Heart left ventricle (tissue), 16 donors: ENCODE results near the gene CDV3. TPM values are rescaled to one million over a fixed set of nuclear protein-coding genes. Genes with fewer than 3 reads are reported as not detected.
A peak's percentile ranks its signal among the peaks of the same experiment; 100 is the strongest.
"Not testable (repeated sequence)": the region's sequence is repeated elsewhere in the genome, so short reads cannot be mapped to it uniquely, and the experiment has no call there.

Source experiments
- ATAC-seq, 4 donors: fragments of 200-7000 bp; cut with Tn5 transposase; one replicate each; pipeline ENCODE4 v1.9.1; 2020 to 2022; ENCODE audit warnings: moderate library complexity in 4 of 4, mild to moderate bottlenecking in 3 of 4, moderate number of reproducible peaks in 1 of 4
- DNase-seq, 5 donors: peaks; one replicate each; pipeline ENCODE4 v3.0.0-alpha.2; 2020
- H3K27ac ChIP-seq, 12 donors: fragments of 200-600 bp; sonication (generic) in 4 of 12; one replicate each; pipeline versions ENCODE4 v1.5.0 to v1.8.0; 2016 to 2022; ENCODE audit warnings: mild to moderate bottlenecking in 2 of 12
- H3K27me3 ChIP-seq, 9 donors: fragments of 200-600 bp; sonication (generic) in 2 of 9; one replicate each; pipeline versions ENCODE4 v1.5.1 to v1.8.0; 2016 to 2022; ENCODE audit warnings: mild to moderate bottlenecking in 3 of 9
- H3K36me3 ChIP-seq, 9 donors: fragments of 200-600 bp; sonication (generic) in 2 of 9; one replicate each; pipeline versions ENCODE4 v1.5.0 to v1.8.0; 2018 to 2022; ENCODE audit warnings: mild to moderate bottlenecking in 2 of 9
- H3K4me1 ChIP-seq, 12 donors: fragments of 200-600 bp; sonication (generic) in 4 of 12; one replicate each; pipeline versions ENCODE4 v1.5.0 to v1.8.0; 2016 to 2022; ENCODE audit warnings: mild to moderate bottlenecking in 3 of 12
- H3K4me3 ChIP-seq, 12 donors: fragments of 200-600 bp; sonication (generic) in 4 of 12; one replicate each; pipeline versions ENCODE4 v1.5.0 to v1.8.0; 2017 to 2022; ENCODE audit warnings: mild to moderate bottlenecking in 9 of 12, moderate library complexity in 4 of 12
- H3K9me3 ChIP-seq, 12 donors: fragments of 200-600 bp; sonication (generic) in 4 of 12; one replicate each; pipeline versions ENCODE4 v1.5.0 to v1.8.0; 2016 to 2022; ENCODE audit warnings: mild to moderate bottlenecking in 1 of 12
- CTCF ChIP-seq, 12 donors: fragments of 200-600 bp; sonication (generic) in 4 of 12; IDR thresholded peaks; one replicate each; pipeline versions ENCODE4 v1.5.0 to v1.8.0; 2018 to 2022; ENCODE audit warnings: antibody characterized with exemption in 12 of 12, mild to moderate bottlenecking in 5 of 12
- POLR2A ChIP-seq, 2 donors: fragments of 450-650 bp; IDR thresholded peaks; one replicate each; pipeline ENCODE4 v1.6.1; 2017; ENCODE audit warnings: antibody characterized with exemption in 2 of 2, mild to moderate bottlenecking in 2 of 2, moderate library complexity in 2 of 2
- WGBS, 4 donors: extraction: QIAGEN DNeasy Blood & Tissue Kit in 2 of 4; methylation state at CpG; one replicate each; pipeline versions ENCODE4 v1.1.5 to v1.1.7; 2013 to 2018; 5-methylcytosine and 5-hydroxymethylcytosine counted together
- intact Hi-C, 10 donors: fragments of 100-400 bp; cut with DNase I; formaldehyde crosslinking; loops; one replicate each; pipeline versions ENCODE4 v1.11.1 to v1.14.2; 2022
- polyA plus RNA-seq, 2 donors: library from polyadenylated mRNA; stranded (reverse); fragments of 200-250 nt; gene quantifications; one replicate each; pipeline ENCODE4 v1.2.3, GENCODE V29; 2013
- total RNA-seq, 9 donors: library from RNA; depleted of rRNA in 2 of 9; stranded (reverse); fragments of >200 nt in 2 of 9; fragmentation: NEBNext Ultra II Directional in 3 of 9; extraction: Animal tissue kit (Norgen Biotek cat#: 25700) in 3 of 9; gene quantifications; one replicate each; pipeline versions ENCODE4 v1.1.0 to v1.2.4, GENCODE V29; 2016 to 2023
- donor health status: ischemic (EF 13 %, LVEDD 7.1; RV severe dilation, severe dysfunction).
- donor health status: healthy with polysubstance abuse.
- donor health status: DM: no; HTN: yes; CAD: no.
- donor health status: DM: no; HTN: no; CAD: no.
- donor health status: ischemic (EF 25% LVEDD 6.9; RV normal size, moderate dysfunction).
- donor health status: ischemic (EF 25% LVEDD 5.7; RV mildly dilated, moderate dysfunction).
- donor health status: healthy.
- donor health status: DM: yes; HTN: yes; CAD: no.
- donor health status: ischemic (EF 35%, LVEDD 5.7; RV mildly dilated, moderate dysfunction).
- donor health status: nonischemic (EF 11% LVEDD 7.7; RV severe dilation, severe dysfunction).
- donor health status: DM: yes; HTN: yes; CAD: no.
- donor health status: PGD.
- donor health status: ischemic (EF 29% LVEDD 5.4; RV normal size, mild dysfunction).
- donor health status: nonischemic (EF 23%, LVEDD 6.1; RV moderate dilation, normal function).

CDV3 gene
- total and polyA plus RNA-seq, 11 donors: 30.5 to 221 (median 160) TPM

- H3K36me3 ChIP-seq: no peaks in the 10 kb centered on the region
- peaks cover 0 to 20% (median 12%) of the 10 kb centered on the region in 12 donors for H3K4me1 ChIP-seq
- ATAC-seq (peak; percentile 32 to 78 (median 76)), DNase-seq (peak in 2 of 5 donors; percentile 24 to 44)
- peaks cover 0 to 4% (median 0%) of the 10 kb centered on the region in 12 donors for H3K9me3 ChIP-seq
- H3K4me3 ChIP-seq: no peak overlapping the region
- H3K27me3 ChIP-seq: no peaks in the 10 kb centered on the region
- TF ChIP-seq POLR2A (IDR thresholded peaks at IDR 0.05) (no peak), CTCF (IDR thresholded peaks at IDR 0.05) (no peak)
- H3K27ac ChIP-seq: peak overlapping the region in 11 of 12 donors; percentile 37 to 76 (median 68)
- WGBS, 4 donors: 51 to 63% (median 54%) methylated on average over 3 of the region's 3 CpGs
- intact Hi-C loops: no loop called here
Observed at GRCh38 chr3:133547432-133548041, 25.9 kb upstream of the CDV3 start.

- WGBS, 4 donors: 26 to 42% (median 38%) methylated on average over 2 of the region's 2 CpGs
- DNase-seq (no peak), ATAC-seq (peak in 2 of 4 donors; percentile 39 to 60)
- no peak overlapping the region for H3K4me3 ChIP-seq
- H3K4me1 ChIP-seq: peaks cover 0 to 20% (median 12%) of the 10 kb centered on the region in 12 donors
- intact Hi-C loops: no loop called here
- peak overlapping the region in 8 of 12 donors; percentile 54 to 76 (median 70) for H3K27ac ChIP-seq
- peaks cover 0 to 4% (median 0%) of the 10 kb centered on the region in 12 donors for H3K9me3 ChIP-seq
- no peak for TF ChIP-seq POLR2A (IDR thresholded peaks at IDR 0.05)
- TF ChIP-seq CTCF (IDR thresholded peaks at IDR 0.05): no peak
- no peaks in the 10 kb centered on the region for H3K36me3 ChIP-seq
- no peaks in the 10 kb centered on the region for H3K27me3 ChIP-seq
Observed at GRCh38 chr3:133548090-133548489, 25.4 kb upstream of the CDV3 start.

GRCh38 chr3:133549565-133549964 is 23.9 kb upstream of the CDV3 start:
- no peak for ATAC-seq
- no peaks in the 10 kb centered on the region for H3K36me3 ChIP-seq
- H3K9me3 ChIP-seq: peaks cover 0 to 4% (median 0%) of the 10 kb centered on the region in 12 donors
- peaks cover 0 to 20% (median 12%) of the 10 kb centered on the region in 12 donors for H3K4me1 ChIP-seq
- no peak overlapping the region for H3K27ac ChIP-seq
- intact Hi-C loops: no loop called here
- 86 to 93% (median 92%) methylated on average over 4 of the region's 4 CpGs for WGBS, 4 donors
- H3K27me3 ChIP-seq: no peaks in the 10 kb centered on the region
- H3K4me3 ChIP-seq: no peak overlapping the region
- DNase-seq: no peak
- TF ChIP-seq POLR2A (IDR thresholded peaks at IDR 0.05) (no peak), CTCF (IDR thresholded peaks at IDR 0.05) (no peak)

GRCh38 chr3:133551589-133551988 is 21.9 kb upstream of the CDV3 start:
- H3K4me3 ChIP-seq, H3K9me3 ChIP-seq, ATAC-seq, H3K27ac ChIP-seq, DNase-seq, intact Hi-C loops, H3K36me3 ChIP-seq, H3K27me3 ChIP-seq: not testable (repeated sequence)
- H3K4me1 ChIP-seq: peaks cover 0 to 18% (median 12%) of the 10 kb centered on the region in 12 donors
- WGBS, 4 donors: 93 to 98% (median 96%) methylated on average over 12 of the region's 14 CpGs; no CpG with 5 or more reads in 1 of the 4 donors
